G401.6 (cell line): ENCODE measurements around the gene SPSB1.

Experiments used
- FAIRE-seq: peaks from 2 replicates; lab custom pipeline; 2012; peaks lifted over from hg19 to GRCh38; lab: Jason Lieb, UNC

The SPSB1 gene

DNA sequence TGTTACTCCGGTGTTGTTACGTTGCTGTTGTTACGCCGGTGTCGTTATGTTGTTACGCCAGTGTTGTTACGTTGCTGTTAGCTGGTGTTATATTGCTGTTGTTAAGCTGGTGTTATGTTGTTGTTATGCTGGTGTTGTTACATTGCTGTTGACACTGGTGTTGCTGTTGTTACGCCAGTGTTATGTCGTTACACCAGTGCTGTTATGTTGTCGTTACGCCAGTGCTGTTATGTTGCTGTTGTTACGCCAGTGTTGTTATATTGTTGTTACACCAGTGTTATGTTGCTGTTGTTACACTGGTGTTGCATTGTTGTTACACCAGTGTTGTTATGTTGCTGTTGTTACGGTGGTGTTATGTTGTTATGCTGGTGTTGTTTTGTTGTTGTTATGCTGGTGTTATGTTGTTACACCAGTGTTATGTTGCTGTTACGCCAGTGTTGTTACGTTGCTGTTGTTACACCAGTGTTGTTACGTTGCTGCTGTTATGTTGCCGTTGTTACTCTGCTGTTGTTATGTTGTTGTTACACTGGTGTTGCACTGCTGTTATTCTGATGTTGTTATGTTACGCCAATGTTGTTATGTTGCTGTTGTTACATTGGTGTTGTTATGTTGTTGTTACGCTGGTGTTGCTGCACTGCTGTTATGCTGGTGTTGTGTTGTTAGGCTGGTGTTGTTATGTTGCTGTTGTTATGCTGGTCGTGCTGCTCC is 32.5 kb upstream of the SPSB1 start:
- FAIRE-seq, result no peak

GRCh38 chr1:9261496-9261895 is 31.2 kb upstream of the SPSB1 start:
- no peak for FAIRE-seq

- FAIRE-seq, result no peak
Observed at GRCh38 chr1:9262096-9262986, 30.4 kb upstream of the SPSB1 start.

DNA sequence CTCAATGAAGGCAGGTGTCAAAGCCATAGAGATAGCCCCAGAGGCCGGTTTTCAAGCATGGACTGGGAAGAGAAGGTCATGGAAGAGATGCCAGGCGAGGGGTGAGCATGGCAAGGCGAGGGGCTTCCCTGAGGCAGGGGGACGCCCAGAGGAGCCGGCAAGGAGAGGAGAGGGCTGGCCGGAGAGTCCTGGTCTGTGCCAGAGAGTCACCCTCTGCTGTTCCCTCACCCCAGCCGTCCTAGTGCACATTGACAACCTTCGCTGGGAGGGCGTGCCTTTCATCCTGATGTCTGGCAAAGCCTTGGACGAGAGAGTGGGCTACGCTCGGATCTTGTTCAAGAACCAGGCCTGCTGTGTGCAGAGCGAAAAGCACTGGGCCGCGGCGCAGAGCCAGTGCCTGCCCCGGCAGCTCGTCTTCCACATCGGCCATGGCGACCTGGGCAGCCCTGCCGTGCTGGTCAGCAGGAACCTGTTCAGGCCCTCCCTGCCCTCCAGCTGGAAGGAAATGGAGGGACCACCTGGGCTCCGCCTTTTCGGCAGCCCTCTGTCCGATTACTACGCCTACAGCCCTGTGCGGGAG is 29.3 kb upstream of the SPSB1 start:
- no peak for FAIRE-seq

- no peak for FAIRE-seq
Observed at GRCh38 chr1:9263984-9264872, 28.5 kb upstream of the SPSB1 start.

GRCh38 chr1:9265037-9265436 is 27.7 kb upstream of the SPSB1 start:
- no peak for FAIRE-seq

DNA sequence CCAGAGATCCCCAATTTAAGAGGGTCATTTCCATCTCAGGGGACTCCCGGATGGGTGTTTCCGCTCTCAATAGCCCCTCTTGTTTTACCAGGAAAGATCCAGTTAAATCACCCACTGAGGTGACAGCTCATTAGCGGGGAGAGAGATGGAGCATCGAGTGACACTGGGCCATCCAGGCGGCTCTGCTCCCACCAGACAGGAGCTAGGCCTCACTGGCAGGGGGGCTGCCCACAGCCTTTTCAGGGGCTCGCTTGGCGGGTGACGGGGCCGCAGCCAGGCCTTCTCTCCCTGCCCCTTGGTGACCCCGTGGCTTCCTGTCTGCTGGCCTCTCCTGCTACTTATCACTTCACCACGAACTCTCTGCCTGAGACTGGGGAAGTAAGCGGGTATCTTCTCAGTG is 26.7 kb upstream of the SPSB1 start:
- FAIRE-seq, result no peak

GRCh38 chr1:9267352-9267686 is 25.4 kb upstream of the SPSB1 start:
- no peak for FAIRE-seq

DNA sequence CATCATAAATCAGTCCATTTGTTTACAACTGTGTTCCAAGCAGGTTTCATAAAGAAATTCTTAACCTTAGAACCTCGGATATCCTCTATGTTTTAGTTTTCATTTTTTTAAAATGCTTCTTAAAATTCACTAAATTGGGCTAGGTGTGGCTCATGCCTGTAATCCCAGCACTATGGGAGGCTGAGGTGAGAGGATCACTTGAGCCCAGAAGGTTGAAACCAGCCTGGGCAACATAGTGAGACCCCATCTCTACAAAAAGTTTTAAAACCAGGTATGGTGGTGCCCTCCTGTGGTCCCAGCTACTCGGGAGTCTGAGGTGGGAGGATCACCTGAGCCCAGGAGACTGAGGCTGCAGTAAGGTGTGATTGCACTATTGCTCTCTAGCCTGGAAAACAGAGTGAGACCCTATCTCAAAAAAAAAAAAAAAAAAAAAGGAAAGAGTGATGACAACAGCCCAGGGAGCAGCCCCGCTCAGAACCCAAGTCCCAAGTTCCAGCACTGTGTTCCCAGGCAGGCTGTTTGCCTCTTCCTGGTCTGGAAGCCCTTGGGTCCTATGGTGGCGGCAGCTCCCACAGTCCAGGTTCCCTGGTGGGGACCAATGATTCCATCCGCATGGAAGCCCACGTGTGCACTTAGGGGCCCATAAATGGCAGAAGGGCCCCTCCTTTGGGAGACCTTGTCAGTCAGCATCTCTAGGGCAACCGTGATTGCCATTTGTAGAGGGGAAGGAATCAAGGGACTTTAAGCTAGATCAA is 24.7 kb upstream of the SPSB1 start:
- no peak for FAIRE-seq

DNA sequence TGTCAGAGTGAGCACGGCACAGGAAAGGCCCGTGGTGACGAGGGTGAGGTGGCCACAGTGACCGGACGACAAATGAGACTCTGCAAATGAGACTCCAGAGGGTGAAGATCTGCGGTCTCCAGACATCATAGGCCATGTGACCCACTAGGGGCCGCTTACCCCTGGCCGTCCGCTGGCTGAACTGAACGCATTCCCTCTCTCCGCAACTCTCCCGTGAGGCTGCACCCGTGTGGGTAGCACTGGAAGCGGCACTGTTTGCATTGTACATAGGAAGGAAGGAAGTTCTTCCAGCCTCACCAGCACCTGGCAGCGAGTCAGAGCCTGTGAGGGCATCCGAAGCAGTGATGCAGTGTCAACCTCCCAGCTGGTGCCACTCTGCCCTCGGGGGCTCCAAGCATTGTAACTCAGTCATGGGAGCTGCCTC is 23.6 kb upstream of the SPSB1 start:
- FAIRE-seq, result no peak

DNA sequence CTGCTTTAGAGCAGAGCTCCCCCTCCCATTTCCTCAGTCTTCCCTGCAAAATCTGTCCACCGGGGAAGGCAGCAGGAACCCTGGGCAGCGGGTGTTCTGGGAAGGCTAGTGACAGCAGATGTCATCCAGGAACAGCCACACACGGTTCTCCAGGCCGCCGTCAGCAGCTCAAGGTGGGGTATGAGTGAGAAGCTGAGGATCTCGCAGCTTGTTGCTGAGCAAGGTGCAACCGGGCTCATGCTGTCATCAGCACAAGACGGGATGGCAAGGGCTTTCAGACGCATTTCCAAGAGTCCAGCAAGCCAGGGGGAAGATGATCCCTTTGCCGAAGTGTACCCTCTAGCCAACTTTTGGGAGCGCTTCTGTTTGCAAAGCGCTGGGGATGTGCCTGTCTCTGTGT is 23.0 kb upstream of the SPSB1 start:
- FAIRE-seq, result no peak

- no peak for FAIRE-seq
Observed at GRCh38 chr1:9270290-9270883, 22.3 kb upstream of the SPSB1 start.

- no peak for FAIRE-seq
Observed at GRCh38 chr1:9271283-9271682, 21.4 kb upstream of the SPSB1 start.

- no peak for FAIRE-seq
Observed at GRCh38 chr1:9271861-9272595, 20.7 kb upstream of the SPSB1 start.

DNA sequence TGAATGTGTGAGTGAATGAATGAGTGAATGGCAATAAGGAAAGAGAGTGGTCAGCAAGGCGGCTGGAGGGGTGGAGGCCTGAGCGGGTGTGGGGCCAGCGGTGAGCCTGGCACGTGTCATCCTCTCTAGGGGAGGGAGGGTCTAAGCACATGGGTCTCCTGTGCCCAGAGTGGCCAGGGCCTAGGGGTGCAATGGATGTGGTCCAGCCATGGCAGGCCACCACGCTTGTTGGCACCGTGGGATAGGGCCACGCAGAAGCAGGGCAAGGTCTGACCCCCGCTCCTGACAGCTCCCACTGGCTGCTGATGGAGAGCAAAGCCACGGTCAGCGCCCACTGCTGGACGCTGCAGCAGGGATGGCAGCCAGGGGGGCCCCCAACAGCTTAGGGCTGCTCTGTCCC is 19.5 kb upstream of the SPSB1 start:
- no peak for FAIRE-seq

DNA sequence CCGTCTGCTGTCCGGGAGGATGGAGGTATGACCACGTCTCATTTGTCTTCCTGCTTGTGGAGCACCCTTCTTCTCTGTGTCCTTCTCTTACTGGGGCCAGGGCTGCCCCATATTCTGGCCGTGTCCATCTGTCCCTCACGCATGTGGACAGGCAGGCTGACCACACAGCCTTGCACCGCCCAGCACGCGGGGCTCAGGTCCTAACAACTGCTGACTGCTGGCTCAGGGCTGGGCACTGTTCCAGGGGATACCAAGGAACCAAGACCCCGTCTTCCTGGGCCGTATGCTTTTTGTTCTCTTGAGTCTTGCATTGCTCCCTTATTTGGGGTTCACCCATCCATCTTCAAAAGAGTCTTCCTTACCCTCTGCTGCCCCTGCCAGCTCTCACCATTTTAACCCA is 17.5 kb upstream of the SPSB1 start:
- no peak for FAIRE-seq

DNA sequence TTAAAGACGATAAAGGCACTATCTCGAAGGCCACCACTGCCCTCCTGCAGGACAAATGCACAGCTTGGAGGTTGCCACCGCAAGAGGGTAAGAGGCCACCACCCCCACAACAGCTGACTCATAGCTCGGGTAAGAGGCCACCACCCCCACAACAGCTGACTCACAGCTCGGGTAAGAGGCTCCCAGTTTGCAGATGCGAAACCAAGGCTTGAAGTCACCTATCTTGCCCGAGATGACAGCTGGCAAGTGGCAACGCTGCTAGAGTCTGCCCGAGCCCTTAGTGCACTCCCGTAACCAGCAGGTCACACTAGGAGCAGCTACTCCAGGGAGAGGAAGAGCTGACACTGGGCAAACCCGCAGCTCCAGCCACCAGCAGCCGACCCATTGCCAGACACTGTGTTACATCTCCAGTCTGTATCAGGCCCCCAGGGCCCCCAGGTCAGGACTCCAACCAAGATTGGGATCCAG is 17.1 kb upstream of the SPSB1 start:
- no peak for FAIRE-seq

DNA sequence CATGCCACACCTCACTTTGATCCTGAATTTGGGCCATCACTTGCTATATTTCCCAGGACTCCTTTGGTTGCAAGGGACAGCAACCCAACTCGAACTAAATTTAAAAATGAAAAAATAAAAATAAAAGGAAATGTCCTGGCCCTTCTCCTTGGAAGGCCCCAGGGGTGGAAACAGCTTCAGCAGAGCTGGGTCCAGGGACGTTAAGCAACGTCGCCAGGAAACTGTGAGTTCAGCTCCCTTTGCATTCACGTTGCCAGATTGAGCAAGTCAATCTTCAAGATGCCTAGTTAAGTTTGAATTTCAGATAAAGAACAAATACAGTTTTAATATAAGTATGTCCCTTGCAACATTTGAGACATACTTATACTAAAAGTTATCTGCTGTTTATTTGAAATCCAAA is 14.6 kb upstream of the SPSB1 start:
- no peak for FAIRE-seq

GRCh38 chr1:9278585-9279153 is 14.0 kb upstream of the SPSB1 start:
- no peak for FAIRE-seq
